ENCODE results near the gene CAVIN2. TPM values are rescaled to one million over a fixed set of nuclear protein-coding genes. Genes with fewer than 3 reads are reported as not detected.

The CAVIN2 gene
- total and polyA plus RNA-seq, 9 donors = 34.0 to 67.6 (median 42.6) TPM

DNA sequence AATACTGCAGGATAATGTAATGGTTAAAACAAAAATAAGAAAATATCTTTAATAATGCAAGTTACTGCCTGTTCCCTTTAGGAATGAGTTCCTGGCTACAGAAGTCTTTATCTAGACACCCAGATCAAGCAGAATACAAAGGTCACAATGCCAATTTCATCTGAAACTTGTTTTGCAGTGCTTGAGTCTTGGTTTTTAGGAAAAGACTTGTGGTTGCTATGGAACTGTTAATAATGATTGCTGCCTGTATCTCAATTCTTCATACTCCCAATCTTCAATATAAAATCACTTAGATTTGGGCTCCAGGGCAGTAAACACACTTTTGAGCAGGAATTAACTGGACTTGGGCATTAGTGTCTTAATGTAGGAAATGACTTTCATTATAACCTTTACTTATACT, 14.2 kb downstream of the CAVIN2 start:
- H3K4me1 ChIP-seq (ENCODE audit: insufficient read depth) = no peaks in the 10 kb centered on the region
- no peak overlapping the region for H3K27ac ChIP-seq
- no peak overlapping the region for H3K4me3 ChIP-seq
- no peak for DNase-seq
- no peaks in the 10 kb centered on the region for H3K27me3 ChIP-seq
- H3K36me3 ChIP-seq = no peaks in the 10 kb centered on the region
- TF ChIP-seq EP300 (IDR thresholded peaks at IDR 0.05) = no peak
- TF ChIP-seq, protein P1, sequence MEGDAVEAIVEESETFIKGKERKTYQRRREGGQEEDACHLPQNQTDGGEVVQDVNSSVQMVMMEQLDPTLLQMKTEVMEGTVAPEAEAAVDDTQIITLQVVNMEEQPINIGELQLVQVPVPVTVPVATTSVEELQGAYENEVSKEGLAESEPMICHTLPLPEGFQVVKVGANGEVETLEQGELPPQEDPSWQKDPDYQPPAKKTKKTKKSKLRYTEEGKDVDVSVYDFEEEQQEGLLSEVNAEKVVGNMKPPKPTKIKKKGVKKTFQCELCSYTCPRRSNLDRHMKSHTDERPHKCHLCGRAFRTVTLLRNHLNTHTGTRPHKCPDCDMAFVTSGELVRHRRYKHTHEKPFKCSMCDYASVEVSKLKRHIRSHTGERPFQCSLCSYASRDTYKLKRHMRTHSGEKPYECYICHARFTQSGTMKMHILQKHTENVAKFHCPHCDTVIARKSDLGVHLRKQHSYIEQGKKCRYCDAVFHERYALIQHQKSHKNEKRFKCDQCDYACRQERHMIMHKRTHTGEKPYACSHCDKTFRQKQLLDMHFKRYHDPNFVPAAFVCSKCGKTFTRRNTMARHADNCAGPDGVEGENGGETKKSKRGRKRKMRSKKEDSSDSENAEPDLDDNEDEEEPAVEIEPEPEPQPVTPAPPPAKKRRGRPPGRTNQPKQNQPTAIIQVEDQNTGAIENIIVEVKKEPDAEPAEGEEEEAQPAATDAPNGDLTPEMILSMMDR (IDR thresholded peaks at IDR 0.05) = no peak
- H3K9me3 ChIP-seq = no peaks in the 10 kb centered on the region
- intact Hi-C loops (cut with DNase I) = no loop called here

- Histone ChIP-seq H3K27ac (no peak overlapping the region), H3K4me1 (ENCODE audit: insufficient read depth) (no peaks in the 10 kb centered on the region), H3K4me3 (no peak overlapping the region), H3K9me3 (no peaks in the 10 kb centered on the region), H3K27me3 (no peaks in the 10 kb centered on the region), H3K36me3 (no peaks in the 10 kb centered on the region)
- 75 to 89% (median 78%) methylated on average over 1 of the region's 1 CpG for WGBS, 3 donors
- intact Hi-C loops (cut with DNase I) = no loop called here
- no peak for TF ChIP-seq POLR2A (IDR thresholded peaks at IDR 0.05)
- TF ChIP-seq, protein P1 (IDR thresholded peaks at IDR 0.05) = no peak
- TF ChIP-seq EP300 (IDR thresholded peaks at IDR 0.05) = no peak
- DNase-seq = no peak
Observed at GRCh38 chr2:191831410-191831994, 15.4 kb downstream of the CAVIN2 start.

- no peak for TF ChIP-seq EP300 (IDR thresholded peaks at IDR 0.05)
- TF ChIP-seq POLR2A (IDR thresholded peaks at IDR 0.05) = no peak
- TF ChIP-seq, protein P1 (IDR thresholded peaks at IDR 0.05) = no peak
- intact Hi-C loops (cut with DNase I) = no loop called here
Observed at GRCh38 chr2:191824398-191824797, 22.5 kb downstream of the CAVIN2 start.

DNA sequence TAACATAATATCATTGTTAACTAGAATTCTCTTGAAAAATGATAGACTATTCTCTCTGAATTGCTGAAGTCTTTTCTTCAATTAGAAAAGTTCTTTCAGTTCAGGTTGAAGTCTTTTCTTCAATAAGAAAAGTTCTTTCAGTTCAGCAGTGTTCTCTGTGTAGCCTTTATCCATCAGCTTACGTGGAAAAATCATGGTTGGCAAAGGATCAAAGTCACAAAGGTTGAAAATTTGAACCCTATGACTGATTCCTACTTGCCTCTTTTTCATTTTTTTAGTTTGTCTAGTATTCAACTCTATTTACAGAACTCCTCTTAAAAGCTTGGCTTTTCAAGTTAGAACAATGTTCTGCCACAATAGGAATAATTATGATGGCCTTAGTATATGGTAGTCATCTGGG, 25.8 kb downstream of the CAVIN2 start:
- Histone ChIP-seq H3K4me1 (ENCODE audit: insufficient read depth) (no peaks in the 10 kb centered on the region), H3K27ac (no peak overlapping the region), H3K9me3 (no peaks in the 10 kb centered on the region), H3K4me3 (no peak overlapping the region), H3K27me3 (no peaks in the 10 kb centered on the region), H3K36me3 (no peaks in the 10 kb centered on the region)
- WGBS, 3 donors = 75 to 85% (median 76%) methylated on average over 1 of the region's 1 CpG
- no peak for TF ChIP-seq POLR2A (IDR thresholded peaks at IDR 0.05)
- no peak for DNase-seq
- intact Hi-C loops (cut with DNase I) = no loop called here

More at GRCh38 chr2:191824398-191824797, 22.5 kb downstream of the CAVIN2 start:
- no peaks in the 10 kb centered on the region for H3K4me1 ChIP-seq (ENCODE audit: insufficient read depth)
- no peak for DNase-seq
- no peak overlapping the region for H3K27ac ChIP-seq
- WGBS, 3 donors = 96 to 99% (median 99%) methylated on average over 2 of the region's 2 CpGs
- H3K9me3 ChIP-seq = no peaks in the 10 kb centered on the region
- H3K36me3 ChIP-seq = no peaks in the 10 kb centered on the region
- H3K27me3 ChIP-seq = no peaks in the 10 kb centered on the region
- no peak overlapping the region for H3K4me3 ChIP-seq

- H3K4me3 ChIP-seq = no peak overlapping the region
- TF ChIP-seq, protein P1 (IDR thresholded peaks at IDR 0.05) = no peak
- no peak for TF ChIP-seq POLR2A (IDR thresholded peaks at IDR 0.05)
- no peak for TF ChIP-seq EP300 (IDR thresholded peaks at IDR 0.05)
- no peaks in the 10 kb centered on the region for H3K4me1 ChIP-seq (ENCODE audit: insufficient read depth)
- H3K36me3 ChIP-seq = no peaks in the 10 kb centered on the region
- DNase-seq = no peak
- H3K27ac ChIP-seq = no peak overlapping the region
- 45 to 67% (median 49%) methylated on average over 7 of the region's 7 CpGs for WGBS, 3 donors
- H3K27me3 ChIP-seq = no peaks in the 10 kb centered on the region
- intact Hi-C loops (cut with DNase I) = no loop called here
- no peaks in the 10 kb centered on the region for H3K9me3 ChIP-seq
Observed at GRCh38 chr2:191818725-191819350, 28.1 kb downstream of the CAVIN2 start.
